Ascending aorta (tissue), 2 donors: ENCODE measurements around the gene KCNH8. TPM values are rescaled to one million over a fixed set of nuclear protein-coding genes. Genes with fewer than 3 reads are reported as not detected.

Source experiments
- DNase-seq, 2 donors: peaks; one replicate each; pipeline ENCODE4 v3.0.0-alpha.2; 2019; ENCODE audit warnings: low spot score in 2 of 2
- H3K27ac ChIP-seq, 2 donors: fragments of 200-600 bp; sonication (generic); one replicate each; pipeline ENCODE4 v1.5.1; 2016 to 2017; ENCODE audit warnings: mild to moderate bottlenecking in 1 of 2
- H3K27me3 ChIP-seq: fragments of 200-600 bp; sonication (generic); one replicate; pipeline ENCODE4 v1.5.1; 2017
- H3K36me3 ChIP-seq, 2 donors: fragments of 200-600 bp; sonication (generic); one replicate each; pipeline ENCODE4 v1.5.1; 2016
- H3K4me1 ChIP-seq, 2 donors: fragments of 200-600 bp; sonication (generic); one replicate each; pipeline ENCODE4 v1.5.1; 2016 to 2017; ENCODE audit warnings: mild to moderate bottlenecking in 1 of 2
- H3K4me3 ChIP-seq, 2 donors: fragments of 200-600 bp; sonication (generic); one replicate each; pipeline ENCODE4 v1.5.1; 2016 to 2017; ENCODE audit warnings: mild to moderate bottlenecking in 1 of 2
- H3K9me3 ChIP-seq, 2 donors: fragments of 200-600 bp; sonication (generic); one replicate each; pipeline ENCODE4 v1.5.1; 2016
- intact Hi-C: fragments of 100-400 bp; cut with DNase I; formaldehyde crosslinking; loops from one replicate; pipeline ENCODE4 v1.15.1; 2023
- total RNA-seq: library from RNA; depleted of rRNA; stranded (reverse); fragments of >200 nt; gene quantifications from one replicate; pipeline ENCODE4 v1.1.0, GENCODE V29; 2016
- TF ChIP-seq, protein P1 (sequence below), 3 experiments: fragments of 200-600 bp in 2 of 3; fragments of 450-650 bp in 1 of 3; sonication (generic) in 2 of 3; IDR thresholded peaks; one replicate each; pipeline ENCODE4 v1.5.1; 2016 to 2019; ENCODE audit warnings: antibody characterized with exemption in 3 of 3, mild to moderate bottlenecking in 1 of 3, moderate library complexity in 1 of 3

KCNH8 gene
- total RNA-seq, 1 donor from 2014 or later, result not detected

DNA sequence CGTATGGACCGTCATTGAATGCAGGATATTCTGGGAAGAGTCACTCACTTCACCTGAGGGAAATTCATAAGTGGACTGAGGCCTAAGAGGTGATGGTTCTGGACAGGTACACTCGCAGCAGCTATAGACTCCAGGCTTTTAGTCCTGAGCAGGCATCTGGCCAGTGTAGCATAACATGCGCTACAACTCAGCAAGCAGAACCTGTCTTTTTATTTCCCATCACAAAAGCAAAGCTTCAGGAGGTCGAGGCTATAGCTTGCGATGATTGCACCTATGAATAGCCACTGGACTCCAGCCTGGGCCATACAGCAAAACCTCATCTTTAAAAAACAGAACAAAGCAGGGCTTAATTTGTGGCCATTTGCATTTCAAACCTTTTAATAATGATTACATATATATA lies 185.8 kb downstream of the KCNH8 start:
- Histone ChIP-seq H3K36me3 (no peaks in the 10 kb centered on the region), H3K4me3 (no peak overlapping the region), H3K9me3 (no peaks in the 10 kb centered on the region), H3K27me3 (no peaks in the 10 kb centered on the region), H3K4me1 (no peaks in the 10 kb centered on the region), H3K27ac (no peak overlapping the region)
- intact Hi-C loops, result no loop called here
- TF ChIP-seq, protein P1, sequence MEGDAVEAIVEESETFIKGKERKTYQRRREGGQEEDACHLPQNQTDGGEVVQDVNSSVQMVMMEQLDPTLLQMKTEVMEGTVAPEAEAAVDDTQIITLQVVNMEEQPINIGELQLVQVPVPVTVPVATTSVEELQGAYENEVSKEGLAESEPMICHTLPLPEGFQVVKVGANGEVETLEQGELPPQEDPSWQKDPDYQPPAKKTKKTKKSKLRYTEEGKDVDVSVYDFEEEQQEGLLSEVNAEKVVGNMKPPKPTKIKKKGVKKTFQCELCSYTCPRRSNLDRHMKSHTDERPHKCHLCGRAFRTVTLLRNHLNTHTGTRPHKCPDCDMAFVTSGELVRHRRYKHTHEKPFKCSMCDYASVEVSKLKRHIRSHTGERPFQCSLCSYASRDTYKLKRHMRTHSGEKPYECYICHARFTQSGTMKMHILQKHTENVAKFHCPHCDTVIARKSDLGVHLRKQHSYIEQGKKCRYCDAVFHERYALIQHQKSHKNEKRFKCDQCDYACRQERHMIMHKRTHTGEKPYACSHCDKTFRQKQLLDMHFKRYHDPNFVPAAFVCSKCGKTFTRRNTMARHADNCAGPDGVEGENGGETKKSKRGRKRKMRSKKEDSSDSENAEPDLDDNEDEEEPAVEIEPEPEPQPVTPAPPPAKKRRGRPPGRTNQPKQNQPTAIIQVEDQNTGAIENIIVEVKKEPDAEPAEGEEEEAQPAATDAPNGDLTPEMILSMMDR (IDR thresholded peaks at IDR 0.05), result no peak
- no peak for DNase-seq

DNA sequence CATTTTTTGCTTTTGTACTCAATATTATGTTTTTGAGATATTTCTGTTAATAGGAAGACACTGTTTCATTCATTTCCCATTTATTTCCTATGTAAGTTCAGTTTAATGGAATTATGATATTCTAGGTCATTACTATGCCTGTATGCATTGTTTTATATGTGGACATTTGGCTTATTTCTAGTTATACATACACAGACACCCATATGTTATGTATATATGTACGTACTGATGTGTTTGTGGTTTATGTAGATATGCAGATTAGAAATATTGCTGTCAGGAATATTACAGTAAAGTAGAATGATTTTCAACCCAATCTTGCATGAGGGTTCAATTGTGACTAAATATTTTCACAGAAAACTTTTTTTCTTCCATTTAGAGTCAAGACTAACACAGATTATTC lies 190.5 kb downstream of the KCNH8 start:
- no peaks in the 10 kb centered on the region for H3K36me3 ChIP-seq
- no peak overlapping the region for H3K27ac ChIP-seq
- TF ChIP-seq, protein P1 (IDR thresholded peaks at IDR 0.05), result no peak
- H3K4me1 ChIP-seq, result no peaks in the 10 kb centered on the region
- H3K9me3 ChIP-seq, result no peaks in the 10 kb centered on the region
- intact Hi-C loops, result no loop called here
- DNase-seq, result no peak
- H3K4me3 ChIP-seq, result no peak overlapping the region
- no peaks in the 10 kb centered on the region for H3K27me3 ChIP-seq

- H3K9me3 ChIP-seq, result no peaks in the 10 kb centered on the region
- TF ChIP-seq, protein P1 (IDR thresholded peaks at IDR 0.05), result no peak
- intact Hi-C loops, result no loop called here
- H3K4me1 ChIP-seq, result no peaks in the 10 kb centered on the region
- DNase-seq, result no peak
- H3K36me3 ChIP-seq, result no peaks in the 10 kb centered on the region
- no peak overlapping the region for H3K27ac ChIP-seq
- H3K4me3 ChIP-seq, result no peak overlapping the region
- H3K27me3 ChIP-seq, result no peaks in the 10 kb centered on the region
Measured at GRCh38 chr3:19342389-19342788, 194.1 kb downstream of the KCNH8 start.

DNA sequence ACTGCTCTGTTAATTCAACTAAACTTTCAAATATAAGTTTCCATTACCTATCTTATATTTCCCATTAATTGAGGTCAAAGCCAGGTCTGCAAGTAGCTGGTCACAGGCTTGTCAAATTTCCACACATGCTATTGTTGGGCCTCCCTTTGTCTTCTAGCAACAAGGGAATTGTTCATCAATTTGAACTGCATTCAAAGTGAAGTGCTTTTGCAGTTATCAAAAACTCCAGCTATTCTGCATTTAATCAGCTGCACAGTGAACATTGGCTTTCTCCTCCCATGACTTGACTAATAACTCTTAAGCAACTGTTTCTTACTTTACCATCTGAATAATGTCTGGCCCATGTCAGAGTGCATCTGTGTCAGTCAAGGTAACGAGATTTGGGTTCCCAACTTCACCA lies 198.4 kb downstream of the KCNH8 start:
- H3K27ac ChIP-seq, result no peak overlapping the region
- intact Hi-C loops, result loop anchor here (1.0 kb wide), 1 partner anchor 521 kb away; no protein-coding TSS in a partner anchor
- TF ChIP-seq, protein P1 (IDR thresholded peaks at IDR 0.05), result no peak
- no peaks in the 10 kb centered on the region for H3K27me3 ChIP-seq
- H3K9me3 ChIP-seq, result no peaks in the 10 kb centered on the region
- H3K4me3 ChIP-seq, result no peak overlapping the region
- no peak for DNase-seq
- H3K4me1 ChIP-seq, result no peaks in the 10 kb centered on the region
- no peaks in the 10 kb centered on the region for H3K36me3 ChIP-seq

DNA sequence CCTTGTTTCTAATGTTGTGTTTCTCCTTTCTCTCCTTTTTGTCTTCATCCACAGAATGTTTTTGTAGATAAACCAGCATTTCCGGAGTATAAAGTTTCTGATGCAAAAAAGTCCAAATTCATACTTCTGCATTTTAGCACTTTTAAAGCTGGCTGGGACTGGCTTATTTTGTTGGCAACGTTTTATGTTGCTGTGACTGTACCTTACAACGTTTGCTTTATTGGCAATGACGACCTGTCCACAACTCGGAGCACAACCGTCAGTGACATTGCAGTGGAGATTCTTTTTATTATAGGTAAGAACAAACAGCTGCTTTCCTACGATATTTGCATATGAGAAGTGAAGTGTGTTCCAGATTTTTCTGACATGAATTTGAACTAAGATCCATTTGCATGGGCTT lies 199.4 kb downstream of the KCNH8 start:
- Histone ChIP-seq H3K27ac (no peak overlapping the region), H3K4me1 (no peaks in the 10 kb centered on the region), H3K36me3 (no peaks in the 10 kb centered on the region), H3K4me3 (no peak overlapping the region), H3K27me3 (no peaks in the 10 kb centered on the region), H3K9me3 (no peaks in the 10 kb centered on the region)
- TF ChIP-seq, protein P1 (IDR thresholded peaks at IDR 0.05), result no peak
- intact Hi-C loops, result no loop called here
- no peak for DNase-seq

DNA sequence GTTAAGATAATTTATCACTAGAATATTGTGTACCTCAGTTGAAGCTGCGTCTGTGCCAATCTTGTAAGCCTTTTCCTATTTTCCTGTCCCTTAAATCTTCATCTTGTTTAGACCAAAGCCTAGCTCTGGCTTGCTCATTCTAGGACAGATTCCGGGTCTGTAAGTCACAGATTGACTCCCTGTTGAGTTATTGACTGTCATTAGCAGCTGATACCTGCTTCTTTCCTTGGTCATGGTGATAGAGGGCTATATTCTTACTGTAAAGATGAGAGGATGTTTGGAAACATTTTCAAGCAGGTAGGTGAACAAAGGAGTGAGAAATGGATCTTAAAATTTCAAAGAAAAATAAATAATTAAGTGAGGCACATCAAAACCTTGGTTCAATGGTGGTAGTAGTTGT lies 200.2 kb downstream of the KCNH8 start:
- no peaks in the 10 kb centered on the region for H3K27me3 ChIP-seq
- DNase-seq, result no peak
- no peak overlapping the region for H3K27ac ChIP-seq
- no peaks in the 10 kb centered on the region for H3K9me3 ChIP-seq
- H3K36me3 ChIP-seq, result no peaks in the 10 kb centered on the region
- TF ChIP-seq, protein P1 (IDR thresholded peaks at IDR 0.05), result no peak
- intact Hi-C loops, result no loop called here
- H3K4me1 ChIP-seq, result no peaks in the 10 kb centered on the region
- no peak overlapping the region for H3K4me3 ChIP-seq
